ENCODE data around the gene CACFD1. TPM values are rescaled to one million over a fixed set of nuclear protein-coding genes. Genes with fewer than 3 reads are reported as not detected.

The CACFD1 gene
- total and polyA plus RNA-seq, 2 donors (not counting 1 experiment from before 2014, with no cell fraction given) = 27.4 to 31.1 TPM

- Mint-ChIP-seq H3K4me1 (no peaks in the 10 kb centered on the region), H3K27ac (no peak overlapping the region), H3K4me3 (no peak overlapping the region), H3K9me3 (ENCODE audit: insufficient read depth) (no peaks in the 10 kb centered on the region), H3K27me3 (peaks cover 16% of the 10 kb centered on the region)
- Histone ChIP-seq H3K4me1 (ENCODE audit: control insufficient read depth in 2 of 2, insufficient read depth in 2 of 2, low read length in 2 of 2) (no peaks in the 10 kb centered on the region), H3K4me3 (ENCODE audit: control extremely low read depth in 1 of 5, extremely low read depth in 1 of 5, insufficient read depth in 1 of 5, low read depth in 2 of 5, low read length in 4 of 5) (no peak overlapping the region), H3K4me2 (replicated peaks; ENCODE audit: low read depth, low read length, poor library complexity, severe bottlenecking) (no peak overlapping the region), H3K36me3 (replicated peaks in 1 of 2; ENCODE audit: control extremely low read depth in 1 of 2, control insufficient read depth in 1 of 2, extremely low read depth in 1 of 2, insufficient read depth in 2 of 2, low read length in 1 of 2) (no peaks in the 10 kb centered on the region), H3K27me3 (replicated peaks in 1 of 4; ENCODE audit: control extremely low read depth in 1 of 4, control insufficient read depth in 3 of 4, insufficient read depth in 4 of 4, low read length in 3 of 4) (peaks cover 0 to 10% (median 0%) of the 10 kb centered on the region in 4 experiments), H2AFZ (ENCODE audit: insufficient read depth, low read depth, low read length, poor library complexity, severe bottlenecking) (no peak overlapping the region), H4K20me1 (ENCODE audit: control insufficient read depth, insufficient read depth, low read length, poor library complexity, severe bottlenecking) (no peaks in the 10 kb centered on the region), H3K9me3 (ENCODE audit: control extremely low read depth in 1 of 3, control insufficient read depth in 2 of 3, insufficient read depth in 1 of 3, low read length in 2 of 3) (peaks cover 0 to 4% (median 0%) of the 10 kb centered on the region in 3 donors), H3K27ac (ENCODE audit: low read length in 2 of 2) (no peak overlapping the region), H3K79me2 (ENCODE audit: control insufficient read depth, insufficient read depth, low read length) (no peaks in the 10 kb centered on the region), H3K9ac (ENCODE audit: low read length) (no peak overlapping the region)
- TF ChIP-seq CTCF (IDR thresholded peaks at IDR 0.05) = no peak
- TF ChIP-seq EZH2 (IDR thresholded peaks at IDR 0.05; ENCODE audit: borderline replicate concordance, insufficient read depth, low read depth, low read length, poor library complexity, severe bottlenecking) = no peak
- CTCF ChIA-PET = no interaction called here
- WGBS (ENCODE audit: insufficient coverage) = 80% methylated on average over 11 of the region's 11 CpGs
- intact Hi-C loops (cut with micrococcal nuclease) = no loop called here
- DNase-seq (no peak), ATAC-seq (ENCODE audit: low read depth) (no peak)
- POLR2A ChIA-PET = no interaction called here
These were observed 33.6 kb downstream of the CACFD1 start for GRCh38 chr9:133493428-133493827.

- ATAC-seq (ENCODE audit: low read depth) (no peak), DNase-seq (no peak)
- no peak overlapping the region for H3K27ac Mint-ChIP-seq
- intact Hi-C loops (cut with micrococcal nuclease) = no loop called here
- H3K4me3 Mint-ChIP-seq = no peak overlapping the region
- no peaks in the 10 kb centered on the region for H3K36me3 ChIP-seq (replicated peaks in 1 of 2; ENCODE audit: control extremely low read depth in 1 of 2, control insufficient read depth in 1 of 2, extremely low read depth in 1 of 2, insufficient read depth in 2 of 2, low read length in 1 of 2)
- H3K9me3 ChIP-seq (ENCODE audit: control extremely low read depth in 1 of 3, control insufficient read depth in 2 of 3, insufficient read depth in 1 of 3, low read length in 2 of 3) = peaks cover 0 to 4% (median 0%) of the 10 kb centered on the region in 3 donors
- no peak for TF ChIP-seq CTCF (IDR thresholded peaks at IDR 0.05)
- no peak for TF ChIP-seq EZH2 (IDR thresholded peaks at IDR 0.05; ENCODE audit: borderline replicate concordance, insufficient read depth, low read depth, low read length, poor library complexity, severe bottlenecking)
- ChIA-PET POLR2A (no interaction called here), CTCF (no interaction called here)
- H4K20me1 ChIP-seq (ENCODE audit: control insufficient read depth, insufficient read depth, low read length, poor library complexity, severe bottlenecking) = no peaks in the 10 kb centered on the region
- no peak overlapping the region for H3K9ac ChIP-seq (ENCODE audit: low read length)
- 89% methylated on average over 20 of the region's 23 CpGs for WGBS (ENCODE audit: insufficient coverage)
- H3K27me3 Mint-ChIP-seq = peaks cover 20% of the 10 kb centered on the region
- no peaks in the 10 kb centered on the region for H3K9me3 Mint-ChIP-seq (ENCODE audit: insufficient read depth)
- no peak overlapping the region for H3K27ac ChIP-seq (ENCODE audit: low read length in 2 of 2)
- H2AFZ ChIP-seq (ENCODE audit: insufficient read depth, low read depth, low read length, poor library complexity, severe bottlenecking) = no peak overlapping the region
- H3K79me2 ChIP-seq (ENCODE audit: control insufficient read depth, insufficient read depth, low read length) = no peaks in the 10 kb centered on the region
- peaks cover 0 to 12% (median 0%) of the 10 kb centered on the region in 4 experiments for H3K27me3 ChIP-seq (replicated peaks in 1 of 4; ENCODE audit: control extremely low read depth in 1 of 4, control insufficient read depth in 3 of 4, insufficient read depth in 4 of 4, low read length in 3 of 4)
- H3K4me3 ChIP-seq (ENCODE audit: control extremely low read depth in 1 of 5, extremely low read depth in 1 of 5, insufficient read depth in 1 of 5, low read depth in 2 of 5, low read length in 4 of 5) = no peak overlapping the region
- no peaks in the 10 kb centered on the region for H3K4me1 Mint-ChIP-seq
- H3K4me2 ChIP-seq (replicated peaks; ENCODE audit: low read depth, low read length, poor library complexity, severe bottlenecking) = no peak overlapping the region
- H3K4me1 ChIP-seq (ENCODE audit: control insufficient read depth in 2 of 2, insufficient read depth in 2 of 2, low read length in 2 of 2) = no peaks in the 10 kb centered on the region
These were observed 34.2 kb downstream of the CACFD1 start for GRCh38 chr9:133493845-133494540.
